Activated CD8-positive, alpha-beta memory T cell treated with anti-CD3 and anti-CD28 coated beads for 36 hours (primary cell): ENCODE measurements around the gene SIPA1L3. TPM values are rescaled to one million over a fixed set of nuclear protein-coding genes. Genes with fewer than 3 reads are reported as not detected.
"Not testable (repeated sequence)": the region's sequence is repeated elsewhere in the genome, so short reads cannot be mapped to it uniquely, and the experiment has no call there.

Experiments used
- CTCF ChIA-PET: fragments of 350-600 bp; sonication (Branson Sonifier 250); formaldehyde crosslinking; loops from one replicate; lab custom pipeline; 2021; ENCODE audit warnings: antibody characterized with exemption; lab: Charles Lee
- POLR2A ChIA-PET: fragments of 350-600 bp; sonication (Branson Sonifier 250); formaldehyde crosslinking; loops from one replicate; lab custom pipeline; 2021; ENCODE audit warnings: antibody characterized with exemption; lab: Charles Lee
- total RNA-seq, 2 experiments: library from RNA; stranded (reverse); gene quantifications; one replicate each; pipeline ENCODE4 v1.2.3, GENCODE V29; 2021

SIPA1L3 gene, protein sequence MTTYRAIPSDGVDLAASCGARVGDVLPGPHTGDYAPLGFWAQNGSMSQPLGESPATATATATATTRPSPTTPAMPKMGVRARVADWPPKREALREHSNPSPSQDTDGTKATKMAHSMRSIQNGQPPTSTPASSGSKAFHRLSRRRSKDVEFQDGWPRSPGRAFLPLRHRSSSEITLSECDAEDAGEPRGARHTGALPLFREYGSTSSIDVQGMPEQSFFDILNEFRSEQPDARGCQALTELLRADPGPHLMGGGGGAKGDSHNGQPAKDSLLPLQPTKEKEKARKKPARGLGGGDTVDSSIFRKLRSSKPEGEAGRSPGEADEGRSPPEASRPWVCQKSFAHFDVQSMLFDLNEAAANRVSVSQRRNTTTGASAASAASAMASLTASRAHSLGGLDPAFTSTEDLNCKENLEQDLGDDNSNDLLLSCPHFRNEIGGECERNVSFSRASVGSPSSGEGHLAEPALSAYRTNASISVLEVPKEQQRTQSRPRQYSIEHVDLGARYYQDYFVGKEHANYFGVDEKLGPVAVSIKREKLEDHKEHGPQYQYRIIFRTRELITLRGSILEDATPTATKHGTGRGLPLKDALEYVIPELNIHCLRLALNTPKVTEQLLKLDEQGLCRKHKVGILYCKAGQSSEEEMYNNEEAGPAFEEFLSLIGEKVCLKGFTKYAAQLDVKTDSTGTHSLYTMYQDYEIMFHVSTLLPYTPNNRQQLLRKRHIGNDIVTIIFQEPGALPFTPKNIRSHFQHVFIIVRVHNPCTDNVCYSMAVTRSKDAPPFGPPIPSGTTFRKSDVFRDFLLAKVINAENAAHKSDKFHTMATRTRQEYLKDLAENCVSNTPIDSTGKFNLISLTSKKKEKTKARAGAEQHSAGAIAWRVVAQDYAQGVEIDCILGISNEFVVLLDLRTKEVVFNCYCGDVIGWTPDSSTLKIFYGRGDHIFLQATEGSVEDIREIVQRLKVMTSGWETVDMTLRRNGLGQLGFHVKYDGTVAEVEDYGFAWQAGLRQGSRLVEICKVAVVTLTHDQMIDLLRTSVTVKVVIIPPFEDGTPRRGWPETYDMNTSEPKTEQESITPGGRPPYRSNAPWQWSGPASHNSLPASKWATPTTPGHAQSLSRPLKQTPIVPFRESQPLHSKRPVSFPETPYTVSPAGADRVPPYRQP (N-terminal part only)
- total RNA-seq, result 10 to 100 TPM; 14.0 to 15.3 TPM

DNA sequence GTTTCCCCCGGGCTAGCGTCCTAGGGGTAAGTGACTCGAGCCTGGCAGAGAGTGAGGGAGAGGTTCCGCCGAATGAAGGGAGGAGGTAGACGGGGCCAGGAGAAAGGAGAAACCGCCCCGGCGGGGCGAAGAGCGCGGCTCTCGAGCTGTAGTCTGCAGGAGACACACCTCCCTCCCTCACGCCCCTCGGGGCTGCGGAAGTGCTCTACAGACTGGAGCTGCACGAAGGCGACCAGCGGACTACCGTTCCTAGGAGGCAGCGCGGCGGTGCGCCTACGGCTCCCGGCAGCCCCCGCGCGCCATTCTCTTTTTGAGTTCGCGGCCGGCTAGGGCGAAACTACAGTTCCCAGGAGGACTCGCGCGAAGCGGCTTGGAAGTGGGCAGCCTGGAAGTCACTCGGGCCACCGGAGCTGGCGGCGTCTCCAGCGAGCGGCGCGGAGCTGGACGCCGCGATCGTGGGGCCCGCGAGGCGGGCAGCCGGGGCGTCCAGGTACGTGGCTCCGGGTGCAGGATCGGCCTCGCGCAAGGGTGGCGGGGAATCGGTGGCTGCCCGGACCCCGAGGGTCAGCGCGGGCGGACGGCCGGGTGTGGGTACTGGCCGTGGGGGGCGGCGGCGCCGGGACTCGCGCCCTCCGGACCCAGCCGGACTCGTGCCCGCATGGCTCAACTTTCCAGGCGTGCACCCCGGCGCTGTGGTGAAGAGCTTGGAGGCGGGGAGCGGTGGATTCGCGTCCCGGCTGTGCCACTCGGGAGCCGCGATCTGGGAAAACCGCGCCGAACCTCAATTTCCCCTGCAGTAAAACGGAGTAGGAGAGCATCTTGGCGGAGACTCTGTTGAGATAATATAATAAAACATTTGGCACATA is at the start of gene SIPA1L3:
TSS of gene SIPA1L3 (plus strand) at position 340 of the 866 bp plus-strand sequence. CDS start 174,358 bp downstream, outside the sequence.
- CTCF ChIA-PET, result interaction anchor here (0.6 to 2.4 kb wide), 11 partner anchors 8 to 703 kb away, joined by 3 to 7 read pairs (median 3); partner anchors contain the start of gene CATSPERG
- POLR2A ChIA-PET, result interaction anchor here (0.5 to 1.7 kb wide), 5 partner anchors 9 to 1626 kb away, joined by 3 to 8 read pairs (median 3); partner anchors contain the start of gene PSMD8

DNA sequence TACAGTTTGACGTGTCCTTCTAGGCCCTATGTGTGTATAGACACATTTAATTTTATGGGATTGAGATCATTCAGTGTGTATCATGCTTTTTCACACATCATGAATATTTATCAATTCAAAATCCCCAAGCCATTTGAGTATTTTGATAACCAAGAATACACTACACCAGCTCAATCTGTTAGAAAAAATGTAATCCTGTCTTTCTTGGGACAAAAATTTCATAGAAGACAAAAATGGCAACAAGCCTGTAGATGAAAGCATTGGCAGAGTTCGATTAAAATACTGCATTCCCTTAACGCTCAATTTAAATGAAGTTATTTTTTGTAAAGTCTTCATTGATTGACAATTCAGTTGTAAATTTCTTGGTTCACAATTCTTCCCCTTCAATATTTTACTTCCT is 42.5 kb upstream of the SIPA1L3 start:
- POLR2A ChIA-PET, result no interaction called here
- CTCF ChIA-PET, result no interaction called here

DNA sequence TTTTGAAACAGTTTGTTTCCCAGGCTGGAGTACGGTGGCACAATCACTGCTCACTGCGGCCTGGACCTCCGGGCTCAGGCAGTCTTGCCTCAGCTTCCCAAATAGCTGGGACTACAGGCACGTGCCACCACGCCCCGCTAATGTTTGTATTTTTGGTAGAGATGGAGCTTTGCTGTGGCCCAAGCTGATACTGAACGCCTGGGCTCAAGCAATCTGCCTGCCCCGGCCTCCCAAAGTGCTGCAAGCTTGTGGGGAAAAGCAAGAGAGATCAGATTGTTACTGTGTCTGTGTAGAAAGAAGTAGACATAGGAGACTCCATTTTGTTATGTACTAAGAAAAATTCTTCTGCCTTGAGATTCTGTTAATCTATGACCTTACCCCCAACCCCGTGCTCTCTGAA is 41.1 kb upstream of the SIPA1L3 start:
- POLR2A ChIA-PET, CTCF ChIA-PET: not testable (repeated sequence)

DNA sequence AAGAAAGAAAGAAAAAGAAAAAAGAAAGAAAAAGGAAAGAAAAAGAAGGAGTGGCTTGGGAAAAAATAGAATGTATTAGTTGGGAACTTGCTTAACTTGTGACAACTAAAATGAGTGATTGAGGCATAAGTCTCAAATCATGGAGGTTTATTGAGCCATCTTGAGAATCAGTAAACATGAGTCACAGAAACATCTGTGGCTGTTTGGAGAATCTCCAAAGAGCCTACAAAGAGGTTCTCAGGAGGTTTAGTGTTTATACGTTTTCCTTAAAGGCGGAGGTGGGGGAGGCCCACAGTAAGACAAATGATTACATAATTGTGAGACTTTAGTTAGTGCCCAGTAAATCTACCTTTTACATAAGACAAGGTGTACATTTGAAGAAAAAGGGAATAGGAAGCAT is 39.2 kb upstream of the SIPA1L3 start:
- ChIA-PET POLR2A (no interaction called here), CTCF (no interaction called here)

DNA sequence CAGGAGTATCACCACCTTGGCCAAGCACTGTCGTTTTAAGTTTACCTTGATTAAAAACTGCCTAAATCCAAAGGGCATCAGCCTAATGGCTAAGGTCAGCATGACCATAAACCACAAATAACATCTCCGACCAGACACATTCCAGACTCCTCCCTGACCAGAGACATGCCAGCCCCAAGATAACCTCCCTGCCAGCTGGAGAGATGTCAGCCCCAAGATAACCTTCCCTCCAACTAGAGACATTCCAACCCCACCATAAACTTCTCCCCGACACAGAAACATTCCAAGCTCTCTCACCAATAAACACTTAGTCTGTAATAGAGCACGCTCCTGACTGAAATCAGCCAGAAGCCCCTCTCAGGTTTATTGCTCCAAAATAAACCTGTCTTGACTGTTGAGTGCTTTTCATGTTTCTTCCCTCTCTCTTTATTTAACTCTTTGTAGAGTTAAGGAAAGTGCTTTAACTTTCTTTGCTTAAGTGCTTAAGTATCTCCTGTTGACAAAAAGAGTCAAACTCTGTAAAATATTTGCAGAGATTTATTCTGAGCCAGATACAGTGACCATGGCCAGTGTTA is 37.2 kb upstream of the SIPA1L3 start:
- CTCF ChIA-PET, result no interaction called here

DNA sequence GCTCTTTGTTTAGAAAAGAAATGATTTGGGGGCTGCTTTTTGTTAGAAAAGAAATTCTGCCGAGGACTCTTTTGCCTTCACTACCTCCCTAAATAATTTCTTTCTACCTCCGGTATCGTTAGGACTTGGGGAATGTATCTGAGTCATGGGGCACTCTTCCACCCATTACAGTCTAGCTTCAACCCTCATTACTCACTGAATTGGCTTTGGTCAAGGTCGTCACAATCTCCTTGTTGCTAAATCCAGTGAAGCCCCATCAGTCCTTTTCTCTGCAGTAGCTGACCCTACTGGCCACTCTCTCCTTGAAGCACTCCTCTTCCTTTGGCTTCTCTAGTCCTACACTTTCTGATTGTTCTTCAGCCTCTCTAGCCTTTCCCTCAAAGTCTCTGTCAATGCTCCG is 34.6 kb upstream of the SIPA1L3 start:
- ChIA-PET CTCF (no interaction called here), POLR2A (no interaction called here)

More for the DNA sequence above, 37.2 kb upstream of the SIPA1L3 start:
- POLR2A ChIA-PET, result no interaction called here

DNA sequence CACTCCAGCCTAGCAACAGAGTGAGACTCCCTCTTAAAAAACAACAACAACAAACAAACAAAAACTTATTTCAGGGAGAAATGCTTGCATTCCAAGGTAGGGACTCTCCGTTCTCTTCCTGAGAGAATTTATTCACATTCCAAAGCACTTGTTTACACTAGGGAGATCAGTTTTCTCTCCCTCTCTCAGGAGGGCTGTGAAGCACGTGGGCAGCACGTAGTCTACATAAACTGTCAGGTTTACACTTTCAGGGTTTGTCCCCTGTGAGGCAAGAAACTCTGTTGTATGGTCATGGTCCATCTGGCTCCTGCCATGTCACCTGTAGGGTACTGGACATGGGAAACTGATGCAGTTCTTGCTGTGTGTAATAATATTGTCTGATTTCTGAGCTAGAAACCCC is 32.2 kb upstream of the SIPA1L3 start:
- POLR2A ChIA-PET, result no interaction called here
- CTCF ChIA-PET, result no interaction called here

DNA sequence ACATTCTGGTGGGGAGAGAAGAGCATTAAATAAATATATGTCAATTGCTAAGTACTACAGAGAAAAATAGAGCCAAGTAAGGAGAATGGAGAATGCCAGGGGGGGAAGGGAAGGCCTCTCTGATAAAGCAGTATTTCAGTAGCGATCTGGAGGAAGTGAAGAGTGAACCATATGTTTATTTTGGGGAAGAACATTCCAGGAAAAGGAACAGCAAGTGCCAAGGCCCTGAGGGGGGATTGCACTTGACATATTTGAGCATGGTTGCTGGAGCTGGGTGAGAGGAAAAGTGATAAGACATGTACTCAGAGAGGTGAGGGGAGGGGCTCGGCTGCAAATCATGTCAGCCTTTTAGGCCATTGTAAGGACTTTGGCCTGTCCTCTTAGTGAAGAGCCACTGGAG is 31.0 kb upstream of the SIPA1L3 start:
- CTCF ChIA-PET, result no interaction called here
- POLR2A ChIA-PET, result interaction anchor here (0.6 kb wide), 1 partner anchor 50 kb away, joined by 3 read pairs; no protein-coding TSS in a partner anchor

DNA sequence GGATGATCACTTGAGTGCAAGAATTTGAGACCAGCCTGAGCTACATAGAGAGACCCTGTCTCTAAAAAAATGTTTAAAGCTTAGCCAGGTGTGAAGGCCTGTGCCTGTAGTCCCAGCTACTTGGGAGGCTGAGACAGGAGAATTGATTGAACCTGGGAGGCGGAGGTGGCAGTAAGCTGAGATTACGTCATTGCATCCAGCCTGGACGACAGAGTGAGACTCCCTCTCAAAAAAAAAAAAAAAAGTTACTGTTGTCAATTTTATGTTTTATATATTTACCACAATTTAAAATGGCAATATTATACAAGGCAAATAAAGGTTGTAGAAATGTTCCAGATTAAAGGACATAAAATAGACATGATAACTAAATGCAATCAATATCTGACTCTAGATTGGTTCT is 29.9 kb upstream of the SIPA1L3 start:
- CTCF ChIA-PET, result no interaction called here
- POLR2A ChIA-PET, result no interaction called here

DNA sequence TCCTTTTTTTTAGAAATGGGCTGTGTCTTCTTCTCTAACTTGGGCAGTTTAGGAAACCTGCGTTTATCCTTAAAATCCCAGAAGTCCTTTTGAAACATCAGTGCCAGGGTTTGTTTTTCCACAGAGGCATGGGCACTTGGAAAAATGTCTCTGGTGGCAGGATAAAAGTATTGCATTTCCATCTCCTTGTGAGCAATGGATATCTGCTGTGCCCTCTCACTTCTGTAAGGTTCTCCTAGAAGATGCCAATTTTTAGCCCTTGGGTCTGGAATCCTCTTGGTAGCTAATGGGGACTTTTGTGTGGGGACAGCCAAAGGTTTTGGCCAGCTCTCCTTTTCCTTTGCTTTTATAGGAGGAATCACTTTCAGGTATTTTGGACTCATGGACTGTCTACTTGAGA is 21.6 kb upstream of the SIPA1L3 start:
- POLR2A ChIA-PET, result no interaction called here
- CTCF ChIA-PET, result no interaction called here

DNA sequence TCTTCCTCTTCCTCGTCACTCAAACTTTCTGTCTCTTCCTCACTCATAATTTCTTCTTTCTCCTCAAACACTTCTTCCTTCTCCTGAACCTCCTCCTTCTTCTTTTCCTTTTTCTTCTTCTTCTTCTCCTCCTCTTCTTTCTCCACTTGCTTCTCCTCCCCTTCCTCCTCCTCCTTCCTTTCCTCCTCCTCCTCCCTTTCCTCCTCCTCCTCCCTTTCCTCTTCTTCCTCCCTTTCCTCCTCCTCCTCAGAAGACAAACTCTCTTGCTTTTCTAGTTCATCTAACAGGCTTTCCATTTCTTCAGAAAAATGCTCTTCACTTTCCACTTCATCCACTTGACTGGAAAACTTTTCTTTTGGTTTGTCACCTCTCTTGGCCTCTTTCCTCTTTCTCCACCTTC is 20.4 kb upstream of the SIPA1L3 start:
- CTCF ChIA-PET, result no interaction called here

DNA sequence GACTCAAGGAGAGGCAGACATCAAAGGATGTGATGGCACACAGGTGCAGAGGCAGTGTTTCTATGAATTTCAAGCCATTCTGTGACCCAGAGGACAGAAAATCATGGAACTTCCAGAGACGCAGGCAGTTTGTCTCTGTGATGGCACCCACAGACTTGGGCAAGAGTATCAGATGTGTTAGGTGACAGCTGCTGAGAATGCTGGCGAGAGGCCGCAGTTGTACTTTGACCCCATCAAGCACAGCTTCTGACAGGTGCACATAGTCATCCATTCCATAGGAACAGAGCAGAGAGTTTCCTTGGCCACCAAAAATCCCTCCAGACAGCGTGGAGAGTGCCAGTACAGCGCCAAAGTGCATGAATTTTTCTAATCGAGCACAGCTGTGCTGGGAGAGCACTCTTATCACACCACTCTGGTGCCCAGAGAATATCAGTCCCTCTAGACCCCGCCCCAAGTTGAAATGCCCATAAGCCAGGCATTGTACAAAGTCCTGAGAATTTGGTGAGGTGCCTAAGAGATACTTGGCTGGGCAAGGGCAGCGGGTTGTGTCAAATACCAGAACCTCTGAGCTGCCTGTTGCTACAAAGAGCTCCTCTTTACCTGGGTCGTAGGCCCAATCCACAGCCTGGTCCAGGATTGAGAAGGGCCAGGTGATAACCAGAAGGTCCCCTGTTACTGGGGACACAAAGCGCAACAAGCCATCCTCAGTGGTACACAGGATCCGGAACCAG is 13.0 kb upstream of the SIPA1L3 start:
- CTCF ChIA-PET, result interaction anchor here (1.3 to 1.4 kb wide), 2 partner anchors 9 to 12 kb away, joined by 4 read pairs; partner anchors contain the start of gene WDR87
- POLR2A ChIA-PET, result no interaction called here

More for the DNA sequence above, 20.4 kb upstream of the SIPA1L3 start:
- POLR2A ChIA-PET, result no interaction called here

DNA sequence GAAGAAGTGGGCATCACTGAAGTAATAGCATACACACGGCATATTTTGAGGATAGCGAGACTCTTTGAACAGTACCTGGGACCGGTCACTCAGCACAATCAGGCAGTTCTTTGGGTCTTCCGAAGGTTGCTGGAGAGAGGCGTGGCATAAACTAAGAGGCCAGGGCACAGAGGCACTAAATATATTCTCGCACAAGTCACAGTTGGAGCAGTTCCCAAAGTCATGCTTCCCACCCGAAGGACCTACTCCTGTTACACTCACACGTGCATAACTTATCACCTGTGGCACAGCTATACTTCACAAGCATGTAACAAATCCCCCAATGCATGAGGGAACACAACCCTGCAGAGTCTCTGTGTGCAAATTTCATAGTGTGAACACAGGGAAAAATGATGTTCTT is 10.8 kb upstream of the SIPA1L3 start:
- ChIA-PET CTCF (interaction anchor here (1.2 kb wide), 1 partner anchor 8 kb away, joined by 3 read pairs; no protein-coding TSS in a partner anchor), POLR2A (no interaction called here)

DNA sequence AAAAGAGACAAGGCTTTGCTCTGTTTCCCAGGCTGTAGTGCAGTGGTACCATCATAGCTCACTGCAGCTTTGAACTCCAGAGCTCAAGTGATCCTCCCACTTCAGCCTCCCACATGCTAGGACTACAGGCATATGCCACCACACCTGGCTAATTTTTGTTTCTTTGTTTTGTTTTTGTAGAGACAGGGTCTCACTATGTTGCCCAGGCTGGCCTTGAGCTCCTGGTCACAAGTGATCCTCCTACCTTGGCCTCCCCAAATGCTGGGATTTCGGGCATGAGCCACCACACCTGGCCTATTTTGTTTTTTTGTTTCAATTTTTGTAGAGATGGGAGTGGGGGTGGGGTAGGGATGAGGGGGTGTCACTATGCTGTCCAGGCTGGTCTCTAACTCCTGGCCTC is 7.6 kb upstream of the SIPA1L3 start:
- CTCF ChIA-PET, result interaction anchor here (0.8 kb wide), 1 partner anchor 243 kb away, joined by 4 read pairs; no protein-coding TSS in a partner anchor
- POLR2A ChIA-PET, result no interaction called here

DNA sequence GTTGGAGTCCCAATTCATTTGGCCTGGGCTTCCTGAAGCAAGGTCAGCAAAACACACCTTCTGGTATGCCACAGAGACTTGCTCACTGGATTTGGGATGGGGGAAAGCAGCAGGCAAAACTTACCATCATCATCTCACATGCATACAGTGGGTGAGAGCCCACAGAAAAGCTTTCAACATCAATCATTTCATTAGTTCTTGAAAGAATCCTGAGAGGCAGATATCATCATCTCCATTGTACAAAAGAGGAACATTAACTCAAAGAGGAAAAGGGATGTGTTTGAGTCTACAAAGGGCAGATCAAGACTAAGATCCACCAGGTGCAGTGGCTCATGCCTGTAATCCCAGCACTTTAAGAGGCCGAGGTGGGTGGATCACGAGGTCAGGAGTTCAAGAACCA is 7.0 kb upstream of the SIPA1L3 start:
- ChIA-PET CTCF (interaction anchor here (0.8 to 0.9 kb wide), 2 partner anchors 243 to 474 kb away, joined by 4 read pairs; partner anchors contain the start of gene PSMD8), POLR2A (no interaction called here)

DNA sequence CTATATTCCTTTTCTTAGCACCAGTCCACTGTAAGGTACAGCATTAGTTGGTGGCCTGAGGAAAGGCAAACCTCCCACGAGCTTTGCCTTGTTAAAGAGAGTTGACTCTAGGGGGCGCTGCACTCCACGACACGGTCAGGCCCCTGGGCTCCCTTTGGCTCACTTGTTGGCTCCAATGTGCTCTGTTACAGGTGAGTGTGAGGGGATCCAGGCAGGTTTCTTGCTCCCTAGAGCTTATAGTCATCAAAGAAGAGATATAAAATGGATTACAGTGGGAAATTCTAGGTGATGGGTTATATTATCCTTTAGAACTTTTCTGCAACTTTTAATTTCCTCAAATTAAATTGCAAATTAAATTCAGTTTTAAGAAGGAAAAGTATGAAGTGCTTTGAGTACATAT is 4.3 kb upstream of the SIPA1L3 start:
- POLR2A ChIA-PET, result no interaction called here

DNA sequence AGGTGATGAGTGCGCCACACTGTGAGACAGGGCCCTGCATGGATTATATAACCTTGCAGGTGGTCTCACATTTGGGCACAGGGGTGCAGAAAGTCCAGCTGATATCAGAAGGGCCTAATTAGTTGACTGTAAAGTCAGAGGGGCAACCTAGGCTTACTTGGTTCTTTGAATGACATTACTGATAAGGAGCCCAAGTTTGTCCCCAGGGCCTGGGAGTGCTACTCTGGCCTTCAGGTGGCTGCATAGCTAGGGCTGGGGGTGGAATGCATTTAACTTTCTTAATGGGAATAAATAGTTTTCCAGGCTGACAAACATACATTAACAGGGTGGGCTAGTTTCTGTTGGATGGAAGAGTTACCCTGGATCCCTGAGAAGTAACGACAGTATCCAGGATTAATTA is 3.9 kb upstream of the SIPA1L3 start:
- ChIA-PET CTCF (interaction anchor here (0.7 to 1.9 kb wide), 26 partner anchors 10 to 432 kb away, joined by 3 to 11 read pairs (median 4); no protein-coding TSS in a partner anchor), POLR2A (no interaction called here)

More for the DNA sequence above, 4.3 kb upstream of the SIPA1L3 start:
- CTCF ChIA-PET, result interaction anchor here (0.6 to 1.9 kb wide), 38 partner anchors 10 to 485 kb away, joined by 3 to 11 read pairs (median 3); partner anchors contain the start of gene GGN
